ENCODE measurements around the gene CARD10. TPM values are rescaled to one million over a fixed set of nuclear protein-coding genes. Genes with fewer than 3 reads are reported as not detected.
"Not testable (repeated sequence)": the region's sequence is repeated elsewhere in the genome, so short reads cannot be mapped to it uniquely, and the experiment has no call there.

CARD10 gene
- total RNA-seq, 4 donors from 2014 or later = 6.0 to 15.3 (median 8.8) TPM

- intact Hi-C loops (cut with DNase I) = loop anchor here (2.0 kb wide), 1 partner anchor 48 kb away; no protein-coding TSS in a partner anchor
- DNase-seq (ENCODE audit: extremely low spot score) = no peak
- H3K27ac ChIP-seq (replicated peaks in 1 of 4) = peak overlapping the region; percentile 81 to 90 (median 84)
- peaks cover 0 to 27% (median 0%) of the 10 kb centered on the region in 4 donors for H3K27me3 ChIP-seq
- WGBS = 47% methylated on average over 5 of the region's 11 CpGs
- H3K36me3 ChIP-seq = no peaks in the 10 kb centered on the region
- peak overlapping the region; percentile 20 to 49 (median 31) for H3K4me3 ChIP-seq
- H3K4me1 ChIP-seq = peaks cover 35 to 51% (median 45%) of the 10 kb centered on the region in 4 donors
- no peaks in the 10 kb centered on the region for H3K9me3 ChIP-seq
- no peak for TF ChIP-seq POLR2AphosphoS5 (IDR thresholded peaks at IDR 0.05)
- TF ChIP-seq CTCF (IDR thresholded peaks at IDR 0.05) = peak; percentile 50 to 67 (median 57)
Measured at GRCh38 chr22:37544955-37545702, 25.9 kb upstream of the CARD10 start.

- DNase-seq (ENCODE audit: extremely low spot score) = no peak
- Histone ChIP-seq H3K36me3 (no peaks in the 10 kb centered on the region), H3K4me1 (peaks cover 31 to 44% (median 41%) of the 10 kb centered on the region in 4 donors), H3K4me3 (no peak overlapping the region), H3K27ac (replicated peaks in 1 of 4) (no peak overlapping the region), H3K9me3 (no peaks in the 10 kb centered on the region), H3K27me3 (peaks cover 0 to 35% (median 0%) of the 10 kb centered on the region in 4 donors)
- intact Hi-C loops (cut with DNase I) = no loop called here
- 91% methylated on average over 7 of the region's 7 CpGs for WGBS
- TF ChIP-seq POLR2A (IDR thresholded peaks at IDR 0.05; ENCODE audit: low read depth) (no peak), CTCF (IDR thresholded peaks at IDR 0.05) (no peak), EP300 (IDR thresholded peaks at IDR 0.05) (no peak), POLR2AphosphoS5 (IDR thresholded peaks at IDR 0.05) (no peak)
Measured at GRCh38 chr22:37542959-37543358, 23.7 kb upstream of the CARD10 start.

- H3K27ac ChIP-seq (replicated peaks in 1 of 4); H3K4me3 ChIP-seq; H3K9me3 ChIP-seq; DNase-seq (ENCODE audit: extremely low spot score); intact Hi-C loops (cut with DNase I); H3K36me3 ChIP-seq: not testable (repeated sequence)
- Histone ChIP-seq H3K27me3 (peaks cover 0 to 35% (median 0%) of the 10 kb centered on the region in 4 donors), H3K4me1 (peaks cover 31 to 39% (median 37%) of the 10 kb centered on the region in 4 donors)
- 89% methylated on average over 4 of the region's 4 CpGs for WGBS
Measured at GRCh38 chr22:37542416-37542815, 23.2 kb upstream of the CARD10 start.

GRCh38 chr22:37539790-37540189, 20.6 kb upstream of the CARD10 start:
- Histone ChIP-seq H3K27me3 (peaks cover 0 to 27% (median 0%) of the 10 kb centered on the region in 4 donors), H3K4me1 (peaks cover 7 to 13% (median 11%) of the 10 kb centered on the region in 4 donors)
- not testable (repeated sequence) for H3K9me3 ChIP-seq; H3K4me3 ChIP-seq; H3K27ac ChIP-seq (replicated peaks in 1 of 4); DNase-seq (ENCODE audit: extremely low spot score); H3K36me3 ChIP-seq
- intact Hi-C loops (cut with DNase I) = loop anchor here (1.0 kb wide), 1 partner anchor 28 kb away; no protein-coding TSS in a partner anchor
- 94% methylated on average over 6 of the region's 6 CpGs for WGBS

- no peak overlapping the region for H3K27ac ChIP-seq (replicated peaks in 1 of 4)
- DNase-seq (ENCODE audit: extremely low spot score) = peak; percentile 95
- peak overlapping the region in 1 of 4 donors; percentile 8 for H3K4me3 ChIP-seq
- no peaks in the 10 kb centered on the region for H3K9me3 ChIP-seq
- TF ChIP-seq EP300 (IDR thresholded peaks at IDR 0.05) (no peak), POLR2AphosphoS5 (IDR thresholded peaks at IDR 0.05) (peak in 1 of 2 donors; percentile 58), CTCF (IDR thresholded peaks at IDR 0.05) (peak; percentile 82 to 95 (median 92))
- H3K36me3 ChIP-seq = no peaks in the 10 kb centered on the region
- intact Hi-C loops (cut with DNase I) = loop anchor here (1.0 kb wide), 1 partner anchor 29 kb away; no protein-coding TSS in a partner anchor
- H3K27me3 ChIP-seq = peaks cover 0 to 20% (median 0%) of the 10 kb centered on the region in 4 donors
- peaks cover 7 to 12% (median 10%) of the 10 kb centered on the region in 4 donors for H3K4me1 ChIP-seq
- 19% methylated on average over 20 of the region's 20 CpGs for WGBS
Measured at GRCh38 chr22:37538590-37539357, 19.6 kb upstream of the CARD10 start.

All from esophagus muscularis mucosa (tissue), 4 donors.